Dedifferentiated amniotic fluid mesenchymal stem cell (primary cell): ENCODE measurements around the gene ABCC10.
"Not testable (repeated sequence)": the region's sequence is repeated elsewhere in the genome, so short reads cannot be mapped to it uniquely, and the experiment has no call there.

Source experiments
- DNase-seq: peaks from one replicate; pipeline ENCODE4 v3.0.0-alpha.2; 2016; ENCODE audit errors: extremely low spot score

The ABCC10 gene

GRCh38 chr6:43442935-43443334 lies 15.6 kb downstream of the ABCC10 start:
- DNase-seq, result no peak

- DNase-seq, result no peak
Measured at GRCh38 chr6:43444036-43444435, 16.7 kb downstream of the ABCC10 start.

- no peak for DNase-seq
Measured at GRCh38 chr6:43444582-43444981, 17.2 kb downstream of the ABCC10 start.

- no peak for DNase-seq
Measured at GRCh38 chr6:43445576-43445975, 18.2 kb downstream of the ABCC10 start.

GRCh38 chr6:43447604-43448003 lies 20.3 kb downstream of the ABCC10 start:
- no peak for DNase-seq

GRCh38 chr6:43448916-43449315 lies 21.6 kb downstream of the ABCC10 start:
- no peak for DNase-seq

- no peak for DNase-seq
Measured at GRCh38 chr6:43450699-43451131, 23.4 kb downstream of the ABCC10 start.

- DNase-seq, result no peak
Measured at GRCh38 chr6:43451348-43451747, 24.0 kb downstream of the ABCC10 start.

- no peak for DNase-seq
Measured at GRCh38 chr6:43451939-43452338, 24.6 kb downstream of the ABCC10 start.

- no peak for DNase-seq
Measured at GRCh38 chr6:43452896-43453295, 25.6 kb downstream of the ABCC10 start.

- no peak for DNase-seq
Measured at GRCh38 chr6:43453831-43454230, 26.5 kb downstream of the ABCC10 start.

- DNase-seq, result no peak
Measured at GRCh38 chr6:43454290-43454695, 27.0 kb downstream of the ABCC10 start.

GRCh38 chr6:43454696-43455530 lies 27.6 kb downstream of the ABCC10 start:
- DNase-seq, result peak; percentile 74

GRCh38 chr6:43455531-43456428 lies 28.4 kb downstream of the ABCC10 start, which contains the start of gene DLK2:
Gene DLK2, minus strand, starts transcription at chr6:43455548. Its CDS starts 723 bp downstream, at chr6:43454825.
- DNase-seq, result no peak

GRCh38 chr6:43457643-43458042 lies 30.3 kb downstream of the ABCC10 start:
- no peak for DNase-seq

- not testable (repeated sequence) for DNase-seq
Measured at GRCh38 chr6:43458154-43458553, 30.8 kb downstream of the ABCC10 start.

- no peak for DNase-seq
Measured at GRCh38 chr6:43459535-43459934, 32.2 kb downstream of the ABCC10 start.

GRCh38 chr6:43460032-43460431 lies 32.7 kb downstream of the ABCC10 start:
- DNase-seq, result no peak

GRCh38 chr6:43461936-43462335 lies 34.6 kb downstream of the ABCC10 start:
- no peak for DNase-seq

- no peak for DNase-seq
Measured at GRCh38 chr6:43464337-43464736, 37.0 kb downstream of the ABCC10 start.

GRCh38 chr6:43465948-43466347 lies 38.6 kb downstream of the ABCC10 start:
- DNase-seq, result no peak

GRCh38 chr6:43467265-43467664 lies 39.9 kb downstream of the ABCC10 start:
- DNase-seq, result not testable (repeated sequence)

GRCh38 chr6:43467752-43468151 lies 40.4 kb downstream of the ABCC10 start:
- DNase-seq, result no peak
